K562 (cell line): Measurements from ENCODE around the gene MAML3.

Experiments
- NFRKB ChIP-seq: fragments of 450-650 bp; IDR thresholded peaks from 2 replicates; pipeline ENCODE4 v1.6.1; 2016; ENCODE audit warnings: low read depth
- NRF1 ChIP-seq, 2 experiments: fragments of 450-650 bp; IDR thresholded peaks in 1 of 2; conservative IDR thresholded peaks in 1 of 2; 2 replicates each; pipeline ENCODE4 v1.6.1; 2014; ENCODE audit warnings: mild to moderate bottlenecking in 2 of 2
- TF ChIP-seq, protein P1 (sequence below), 3 experiments: IDR thresholded peaks in 2 of 3; conservative IDR thresholded peaks in 1 of 3; 2 replicates each; pipeline ENCODE4 v1.5.1; 2011 to 2012; ENCODE audit warnings: low read length in 3 of 3, mild to moderate bottlenecking in 3 of 3, control low read depth in 2 of 3, improper control_type of control experiment in 1 of 3, inconsistent platforms in 1 of 3, low read depth in 1 of 3, mixed read lengths in 1 of 3, moderate library complexity in 1 of 3; ENCODE audit not compliant: insufficient read depth in 2 of 3
- TF ChIP-seq, protein P2 (sequence below): conservative IDR thresholded peaks from 2 replicates; pipeline ENCODE4 v1.6.1; 2011; ENCODE audit warnings: low read depth, mild to moderate bottlenecking, low read length; ENCODE audit not compliant: control insufficient read depth
- TF ChIP-seq, protein P3 (sequence below), 2 experiments: fragments of 150-350 bp in 1 of 2; IDR thresholded peaks; 2 replicates each; pipeline ENCODE4 v1.6.1; 2012 to 2016; ENCODE audit warnings: low read depth in 2 of 2, low read length in 2 of 2, mild to moderate bottlenecking in 1 of 2, moderate library complexity in 1 of 2

DNA sequence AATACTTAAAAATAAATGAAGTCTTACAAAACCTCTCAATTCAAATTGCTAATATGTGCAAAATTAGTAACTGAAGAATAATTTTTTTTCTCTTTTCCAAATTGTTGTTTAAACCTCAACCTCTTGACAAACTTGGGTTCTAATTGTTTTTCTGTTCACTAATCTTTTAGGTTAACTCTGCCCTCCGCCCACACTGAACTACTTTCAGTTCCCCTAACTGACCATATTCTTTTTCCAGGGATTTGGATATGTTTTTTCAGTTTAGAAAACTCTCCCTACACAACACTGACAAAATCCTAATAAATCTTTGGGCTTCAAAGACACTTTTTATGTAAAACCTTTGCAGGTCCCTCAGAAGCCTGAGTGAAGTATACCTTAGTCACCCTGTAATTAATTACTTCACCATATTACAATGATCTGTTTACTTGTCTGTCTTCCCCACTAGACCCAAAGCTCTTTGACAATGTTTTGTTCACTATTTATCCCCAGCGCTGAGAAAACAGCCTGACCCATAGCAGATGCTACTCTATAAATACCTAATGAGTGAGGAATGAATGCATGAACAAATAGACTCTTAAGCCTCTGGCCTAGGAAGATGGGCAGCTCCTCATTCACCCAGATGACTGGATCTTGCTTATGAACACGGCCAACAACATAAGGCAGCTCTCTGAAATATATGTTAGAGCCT is 134.9 kb downstream of the MAML3 start:
- TF ChIP-seq NRF1 (conservative IDR thresholded peaks at IDR 0.05 in 1 of 2, IDR thresholded peaks at IDR 0.05 in 1 of 2) = no peak
- TF ChIP-seq, protein P1, sequence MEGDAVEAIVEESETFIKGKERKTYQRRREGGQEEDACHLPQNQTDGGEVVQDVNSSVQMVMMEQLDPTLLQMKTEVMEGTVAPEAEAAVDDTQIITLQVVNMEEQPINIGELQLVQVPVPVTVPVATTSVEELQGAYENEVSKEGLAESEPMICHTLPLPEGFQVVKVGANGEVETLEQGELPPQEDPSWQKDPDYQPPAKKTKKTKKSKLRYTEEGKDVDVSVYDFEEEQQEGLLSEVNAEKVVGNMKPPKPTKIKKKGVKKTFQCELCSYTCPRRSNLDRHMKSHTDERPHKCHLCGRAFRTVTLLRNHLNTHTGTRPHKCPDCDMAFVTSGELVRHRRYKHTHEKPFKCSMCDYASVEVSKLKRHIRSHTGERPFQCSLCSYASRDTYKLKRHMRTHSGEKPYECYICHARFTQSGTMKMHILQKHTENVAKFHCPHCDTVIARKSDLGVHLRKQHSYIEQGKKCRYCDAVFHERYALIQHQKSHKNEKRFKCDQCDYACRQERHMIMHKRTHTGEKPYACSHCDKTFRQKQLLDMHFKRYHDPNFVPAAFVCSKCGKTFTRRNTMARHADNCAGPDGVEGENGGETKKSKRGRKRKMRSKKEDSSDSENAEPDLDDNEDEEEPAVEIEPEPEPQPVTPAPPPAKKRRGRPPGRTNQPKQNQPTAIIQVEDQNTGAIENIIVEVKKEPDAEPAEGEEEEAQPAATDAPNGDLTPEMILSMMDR (IDR thresholded peaks at IDR 0.05 in 2 of 3, conservative IDR thresholded peaks at IDR 0.05 in 1 of 3; ENCODE audit: insufficient read depth in 2 of 3, low read depth in 1 of 3, low read length in 3 of 3) = no peak
- TF ChIP-seq, protein P2, sequence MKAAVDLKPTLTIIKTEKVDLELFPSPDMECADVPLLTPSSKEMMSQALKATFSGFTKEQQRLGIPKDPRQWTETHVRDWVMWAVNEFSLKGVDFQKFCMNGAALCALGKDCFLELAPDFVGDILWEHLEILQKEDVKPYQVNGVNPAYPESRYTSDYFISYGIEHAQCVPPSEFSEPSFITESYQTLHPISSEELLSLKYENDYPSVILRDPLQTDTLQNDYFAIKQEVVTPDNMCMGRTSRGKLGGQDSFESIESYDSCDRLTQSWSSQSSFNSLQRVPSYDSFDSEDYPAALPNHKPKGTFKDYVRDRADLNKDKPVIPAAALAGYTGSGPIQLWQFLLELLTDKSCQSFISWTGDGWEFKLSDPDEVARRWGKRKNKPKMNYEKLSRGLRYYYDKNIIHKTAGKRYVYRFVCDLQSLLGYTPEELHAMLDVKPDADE = no peak
- no peak for TF ChIP-seq NFRKB
- TF ChIP-seq, protein P3, sequence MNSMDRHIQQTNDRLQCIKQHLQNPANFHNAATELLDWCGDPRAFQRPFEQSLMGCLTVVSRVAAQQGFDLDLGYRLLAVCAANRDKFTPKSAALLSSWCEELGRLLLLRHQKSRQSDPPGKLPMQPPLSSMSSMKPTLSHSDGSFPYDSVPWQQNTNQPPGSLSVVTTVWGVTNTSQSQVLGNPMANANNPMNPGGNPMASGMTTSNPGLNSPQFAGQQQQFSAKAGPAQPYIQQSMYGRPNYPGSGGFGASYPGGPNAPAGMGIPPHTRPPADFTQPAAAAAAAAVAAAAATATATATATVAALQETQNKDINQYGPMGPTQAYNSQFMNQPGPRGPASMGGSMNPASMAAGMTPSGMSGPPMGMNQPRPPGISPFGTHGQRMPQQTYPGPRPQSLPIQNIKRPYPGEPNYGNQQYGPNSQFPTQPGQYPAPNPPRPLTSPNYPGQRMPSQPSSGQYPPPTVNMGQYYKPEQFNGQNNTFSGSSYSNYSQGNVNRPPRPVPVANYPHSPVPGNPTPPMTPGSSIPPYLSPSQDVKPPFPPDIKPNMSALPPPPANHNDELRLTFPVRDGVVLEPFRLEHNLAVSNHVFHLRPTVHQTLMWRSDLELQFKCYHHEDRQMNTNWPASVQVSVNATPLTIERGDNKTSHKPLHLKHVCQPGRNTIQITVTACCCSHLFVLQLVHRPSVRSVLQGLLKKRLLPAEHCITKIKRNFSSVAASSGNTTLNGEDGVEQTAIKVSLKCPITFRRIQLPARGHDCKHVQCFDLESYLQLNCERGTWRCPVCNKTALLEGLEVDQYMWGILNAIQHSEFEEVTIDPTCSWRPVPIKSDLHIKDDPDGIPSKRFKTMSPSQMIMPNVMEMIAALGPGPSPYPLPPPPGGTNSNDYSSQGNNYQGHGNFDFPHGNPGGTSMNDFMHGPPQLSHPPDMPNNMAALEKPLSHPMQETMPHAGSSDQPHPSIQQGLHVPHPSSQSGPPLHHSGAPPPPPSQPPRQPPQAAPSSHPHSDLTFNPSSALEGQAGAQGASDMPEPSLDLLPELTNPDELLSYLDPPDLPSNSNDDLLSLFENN (IDR thresholded peaks at IDR 0.05; ENCODE audit: low read depth in 2 of 2, low read length in 2 of 2) = no peak
